Neural cell (in vitro differentiated cells): ENCODE results near the gene RAB3GAP2.

ENCODE experiments used
- CTCF ChIP-seq: fragments of 450-650 bp; IDR thresholded peaks from 2 replicates; pipeline ENCODE4 v1.5.1; 2014; ENCODE audit warnings: antibody characterized with exemption, mild to moderate bottlenecking, moderate library complexity; ENCODE audit not compliant: poor library complexity, severe bottlenecking
- EP300 ChIP-seq: fragments of 450-650 bp; conservative IDR thresholded peaks from 2 replicates; pipeline ENCODE4 v1.6.1; 2014; ENCODE audit warnings: antibody characterized with exemption, mild to moderate bottlenecking, moderate library complexity; ENCODE audit not compliant: poor library complexity, severe bottlenecking
- EZH2 ChIP-seq: fragments of 200-600, 300-800 bp; shearing (Covaris generic), sonication (generic); IDR thresholded peaks from 2 replicates; pipeline ENCODE4 v1.6.1; 2014; ENCODE audit warnings: antibody characterized with exemption, low read length, borderline replicate concordance, mild to moderate bottlenecking; ENCODE audit not compliant: insufficient read depth, poor library complexity, severe bottlenecking
- POLR2AphosphoS5 ChIP-seq: IDR thresholded peaks from 2 replicates; pipeline ENCODE4 v1.6.1; 2012
- RAD21 ChIP-seq: fragments of 450-650 bp; conservative IDR thresholded peaks from 2 replicates; pipeline ENCODE4 v1.6.1; 2014; ENCODE audit warnings: antibody characterized with exemption, mild to moderate bottlenecking, moderate library complexity
- SMC3 ChIP-seq: fragments of 450-650 bp; conservative IDR thresholded peaks from 2 replicates; pipeline ENCODE4 v1.6.1; 2014; ENCODE audit warnings: antibody characterized with exemption, mild to moderate bottlenecking, moderate library complexity; ENCODE audit not compliant: poor library complexity
- TAF1 ChIP-seq: IDR thresholded peaks from 2 replicates; pipeline ENCODE4 v1.6.1; 2012; ENCODE audit warnings: low read depth

GRCh38 chr1:220271706-220272046, 577 bp downstream of the RAB3GAP2 start:
- no peak for TF ChIP-seq POLR2AphosphoS5
- no peak for TF ChIP-seq CTCF
- TF ChIP-seq TAF1, result no peak
- TF ChIP-seq EP300, result no peak
- no peak for TF ChIP-seq SMC3
- TF ChIP-seq EZH2, result no peak
- TF ChIP-seq RAD21, result no peak
